Erythroblast (primary cell): ENCODE measurements around the gene OR4F15.
"Not testable (repeated sequence)": the region's sequence is repeated elsewhere in the genome, so short reads cannot be mapped to it uniquely, and the experiment has no call there.

Source experiments
- DNase-seq, 2 experiments: peaks; one replicate each; lab custom pipeline; 2025; lab: John Stamatoyannopoulos, UW
- GATA1 ChIP-seq: IDR thresholded peaks from 2 replicates; pipeline ENCODE4 v1.6.1; 2011; ENCODE audit warnings: low read depth, mild to moderate bottlenecking, control low read depth, low read length, moderate library complexity
- POLR2A ChIP-seq: IDR thresholded peaks from 2 replicates; pipeline ENCODE4 v1.6.1; 2011; ENCODE audit warnings: mild to moderate bottlenecking, low read length

Gene OR4F15

DNA sequence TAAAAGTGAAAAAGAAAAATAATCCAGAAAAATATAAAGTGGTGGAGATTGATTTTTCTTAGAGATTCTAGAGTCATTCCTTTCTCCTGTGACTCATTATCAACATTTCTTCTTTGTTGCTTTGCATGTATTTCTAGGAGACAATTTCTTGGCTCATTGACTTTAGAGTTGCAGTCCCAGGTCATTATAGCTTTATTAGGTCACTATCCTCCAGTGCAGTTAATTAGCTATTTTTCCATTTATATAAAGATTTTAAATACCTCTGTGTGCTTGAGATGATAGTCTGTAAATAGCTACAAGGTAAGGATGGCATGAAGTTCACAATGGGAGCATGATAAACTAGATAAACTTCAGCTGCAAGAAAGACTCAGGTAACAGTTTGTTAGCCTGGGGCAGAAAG is at the start of gene OR4F15:
OR4F15 (plus strand) TSS at position 301 of the 400 bp plus-strand sequence. CDS start 5,985 bp downstream, outside the sequence.
- TF ChIP-seq POLR2A (no peak), GATA1 (no peak)
- no peak for DNase-seq

GRCh38 chr15:101764669-101765339 is 47.2 kb upstream of the OR4F15 start:
- not testable (repeated sequence) for DNase-seq

- DNase-seq = not testable (repeated sequence)
These were observed 46.7 kb upstream of the OR4F15 start for GRCh38 chr15:101765340-101765671.

- no peak for DNase-seq
- no peak for TF ChIP-seq POLR2A
- no peak for TF ChIP-seq GATA1
These were observed 46.1 kb upstream of the OR4F15 start for GRCh38 chr15:101765772-101766456.

GRCh38 chr15:101767083-101767640 is 44.8 kb upstream of the OR4F15 start:
- DNase-seq = not testable (repeated sequence)

DNA sequence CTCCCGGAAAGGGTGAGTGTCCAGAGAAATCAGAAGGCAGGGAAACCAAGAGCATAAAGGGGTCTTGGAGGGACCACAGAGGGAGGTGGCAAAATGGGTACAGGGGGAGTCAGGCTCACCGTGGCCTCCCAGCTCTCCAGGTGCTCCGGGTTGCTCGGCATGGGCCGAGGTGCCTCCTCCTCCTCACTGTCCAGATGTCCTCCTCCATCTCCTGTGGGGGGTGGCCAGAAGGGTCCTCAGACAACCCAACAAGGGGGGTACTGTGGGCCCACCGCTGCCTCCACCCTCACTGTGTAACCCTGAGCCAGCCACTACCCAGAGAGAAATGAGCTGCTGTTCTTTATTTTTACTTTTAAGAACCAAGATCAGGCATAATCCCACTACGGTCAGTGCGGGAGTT is 39.1 kb upstream of the OR4F15 start:
- TF ChIP-seq GATA1 (no peak), POLR2A (no peak)
- DNase-seq = no peak

DNA sequence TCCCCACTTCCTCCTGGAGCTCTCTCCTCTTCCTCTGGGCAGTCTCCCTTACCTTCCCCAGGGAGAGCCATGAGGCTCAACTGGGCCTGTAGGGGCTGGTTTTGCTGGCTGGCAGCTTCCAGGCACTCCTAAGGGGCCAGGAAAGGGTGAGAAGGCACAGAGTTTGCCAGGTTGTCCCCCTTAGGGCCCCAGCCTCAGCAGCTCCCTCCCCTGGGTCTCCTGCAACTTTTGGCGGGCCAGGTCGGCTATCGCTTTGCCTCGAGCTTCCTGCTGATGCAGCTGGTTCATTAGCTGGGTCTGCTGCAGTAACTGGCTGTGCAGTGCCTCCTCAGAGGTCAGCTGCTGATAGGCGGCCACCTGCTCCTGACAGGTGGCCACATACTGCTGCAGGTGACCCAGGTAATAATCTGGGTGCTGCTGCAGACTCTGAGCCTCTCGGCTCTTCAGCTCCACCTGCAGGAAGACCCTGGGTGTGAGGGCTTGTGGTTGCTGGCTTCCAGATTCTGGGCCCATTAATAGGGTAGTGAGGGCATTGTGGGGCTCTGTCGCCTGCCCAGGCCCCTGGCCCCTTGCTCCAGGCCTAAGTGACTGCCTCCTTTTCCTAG is 38.4 kb upstream of the OR4F15 start:
- DNase-seq = peak; percentile 7 to 19
- no peak for TF ChIP-seq POLR2A
- no peak for TF ChIP-seq GATA1

GRCh38 chr15:101775136-101775535 is 36.9 kb upstream of the OR4F15 start:
- TF ChIP-seq POLR2A = no peak
- no peak for TF ChIP-seq GATA1
- no peak for DNase-seq

GRCh38 chr15:101778576-101778975 is 33.4 kb upstream of the OR4F15 start:
- DNase-seq = not testable (repeated sequence)

GRCh38 chr15:101780225-101780624 is 31.8 kb upstream of the OR4F15 start:
- DNase-seq = not testable (repeated sequence)

GRCh38 chr15:101781928-101782327 is 30.1 kb upstream of the OR4F15 start:
- DNase-seq = no peak
- no peak for TF ChIP-seq GATA1
- TF ChIP-seq POLR2A = no peak

- TF ChIP-seq GATA1 = no peak
- no peak for TF ChIP-seq POLR2A
- no peak for DNase-seq
These were observed 27.4 kb upstream of the OR4F15 start for GRCh38 chr15:101784644-101785043.

DNA sequence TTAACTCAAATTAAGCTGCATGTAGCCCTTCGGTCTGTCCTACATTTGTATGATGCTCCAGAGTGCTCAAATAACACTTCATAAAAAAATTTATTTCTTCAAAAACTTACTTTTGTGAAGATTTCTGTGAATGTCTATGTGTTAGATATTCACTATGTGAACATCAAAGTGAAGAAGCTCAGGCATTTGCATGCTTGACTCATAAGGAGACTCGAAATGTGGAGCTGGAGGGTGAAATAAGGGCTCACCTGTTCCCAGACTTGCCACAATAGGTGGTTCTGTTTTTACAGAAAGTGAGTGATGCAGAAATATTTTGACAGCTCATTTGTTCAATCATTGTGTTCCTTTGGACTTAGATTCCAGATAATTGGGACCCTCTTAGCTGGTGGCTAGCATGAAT is 25.6 kb upstream of the OR4F15 start:
- DNase-seq = not testable (repeated sequence)

DNA sequence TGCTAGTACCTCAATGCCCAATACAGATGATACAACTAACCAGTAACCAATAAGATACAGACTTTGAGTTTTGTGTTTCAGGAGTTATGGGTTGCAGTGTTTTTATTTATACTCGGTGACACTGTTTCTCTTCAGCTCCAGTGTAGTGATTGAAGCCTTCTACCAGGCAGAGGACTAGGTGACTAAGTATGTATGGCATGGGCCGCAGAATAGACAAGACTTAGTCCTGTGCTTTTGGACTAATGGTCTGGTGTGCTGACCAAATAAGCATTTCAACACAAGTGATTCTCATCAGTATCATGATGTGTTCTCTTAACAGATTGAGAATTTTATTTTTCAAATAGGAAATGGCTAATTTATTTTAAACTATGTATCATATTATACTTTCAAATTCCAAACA is 24.0 kb upstream of the OR4F15 start:
- not testable (repeated sequence) for DNase-seq

DNA sequence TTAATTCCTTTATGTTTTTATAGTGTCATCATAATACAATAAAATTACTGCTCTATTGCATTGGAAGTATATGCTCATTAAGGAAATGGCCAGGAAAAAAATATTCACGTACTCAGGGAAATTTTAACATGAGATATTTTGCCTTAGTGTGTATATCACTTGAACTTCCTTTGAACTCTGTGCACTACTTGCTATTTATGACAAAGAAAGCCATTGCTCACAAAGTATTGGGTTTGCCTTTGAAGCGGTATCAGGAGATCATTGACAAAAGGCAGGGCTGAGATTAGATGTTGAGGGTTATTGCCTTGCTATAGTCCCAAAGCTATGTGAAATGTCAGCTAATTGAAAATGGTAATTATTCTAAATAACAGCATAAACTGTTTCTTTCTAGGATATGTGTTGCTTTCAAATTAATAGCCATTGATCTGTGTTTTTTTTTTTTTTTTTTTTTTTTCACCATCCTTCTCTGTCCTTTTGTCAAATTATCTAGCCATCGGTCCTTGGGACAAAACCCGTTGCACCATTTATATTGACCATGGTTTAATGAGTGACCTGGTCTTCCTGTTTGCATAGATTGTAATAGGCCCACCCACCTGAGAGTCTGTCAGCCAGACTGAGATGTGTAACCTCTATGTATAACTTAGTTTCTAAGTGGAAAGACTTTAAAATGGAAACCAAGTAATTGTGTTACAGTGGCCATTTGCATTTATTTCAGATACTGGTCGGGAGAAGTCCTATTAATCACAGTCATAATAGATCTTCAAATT is 23.3 kb upstream of the OR4F15 start:
- DNase-seq = not testable (repeated sequence)

DNA sequence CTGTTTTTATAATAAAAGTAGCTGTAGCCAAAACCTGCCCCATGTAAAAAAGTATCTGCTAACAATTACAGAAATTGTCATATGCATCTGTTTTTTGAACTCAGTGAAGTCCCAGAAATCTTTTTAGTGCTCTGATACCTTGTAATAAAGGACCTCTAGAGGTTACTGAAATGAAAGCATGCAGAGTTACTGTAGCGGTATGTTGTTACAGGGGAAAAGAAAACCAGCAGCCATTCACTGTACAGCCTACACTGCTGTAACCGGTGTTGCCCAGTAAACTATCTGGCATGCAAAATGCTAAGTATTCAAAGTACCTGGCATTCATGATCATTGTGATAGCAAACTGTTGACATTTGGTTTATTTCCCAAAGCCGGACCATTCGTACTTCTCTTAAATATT is 21.3 kb upstream of the OR4F15 start:
- not testable (repeated sequence) for DNase-seq

GRCh38 chr15:101793981-101794380 is 18.0 kb upstream of the OR4F15 start:
- not testable (repeated sequence) for DNase-seq
